Superior temporal gyrus (tissue), 1 donor: ENCODE data around the gene ACSF2.
"Not testable (repeated sequence)": the region's sequence is repeated elsewhere in the genome, so short reads cannot be mapped to it uniquely, and the experiment has no call there.

Experiments
- DNase-seq: peaks from one replicate; pipeline ENCODE4 v3.0.0-alpha.2; 2016; ENCODE audit errors: extremely low spot score

ACSF2 gene

DNA sequence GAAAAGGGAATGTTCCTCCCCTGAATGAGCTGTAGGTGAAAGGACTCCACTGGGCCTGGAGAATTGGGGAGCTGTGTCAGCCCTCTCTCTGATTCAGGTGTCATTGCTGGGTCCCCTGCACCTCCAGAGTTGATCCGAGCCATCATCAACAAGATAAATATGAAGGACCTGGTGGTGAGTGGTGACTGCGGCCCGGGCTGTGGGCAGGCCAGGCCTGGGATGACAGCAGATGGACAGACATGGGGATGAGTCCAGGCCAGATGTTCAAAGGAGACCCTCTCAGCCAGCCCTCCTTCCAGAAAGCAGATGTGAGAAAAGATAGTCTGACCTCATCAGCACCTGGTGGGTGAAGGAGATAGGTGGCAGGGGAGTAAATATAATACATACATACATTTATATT, 38.1 kb downstream of the ACSF2 start:
- DNase-seq, result no peak

DNA sequence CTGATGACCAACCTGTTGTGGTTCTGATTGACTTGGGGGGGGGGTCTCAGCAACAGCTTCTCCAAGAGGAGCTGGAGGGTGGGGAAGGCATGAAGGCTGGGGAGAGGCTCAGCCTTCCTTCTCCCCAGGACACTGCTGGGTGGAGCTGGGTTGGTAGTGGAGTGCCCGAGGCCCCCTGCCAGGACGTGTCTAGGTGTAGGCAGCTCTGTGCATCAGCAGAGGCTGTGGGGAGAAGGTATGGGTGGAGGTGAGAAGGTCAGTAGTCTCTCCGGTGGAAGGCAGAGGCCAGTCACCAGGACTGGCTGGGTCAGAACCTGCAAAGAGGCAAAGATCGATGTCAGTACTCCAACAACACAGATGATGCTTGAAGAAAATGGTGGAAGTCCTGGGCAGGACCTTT, 38.7 kb downstream of the ACSF2 start:
- no peak for DNase-seq

GRCh38 chr17:50465171-50465570, 39.2 kb downstream of the ACSF2 start:
- DNase-seq, result no peak

DNA sequence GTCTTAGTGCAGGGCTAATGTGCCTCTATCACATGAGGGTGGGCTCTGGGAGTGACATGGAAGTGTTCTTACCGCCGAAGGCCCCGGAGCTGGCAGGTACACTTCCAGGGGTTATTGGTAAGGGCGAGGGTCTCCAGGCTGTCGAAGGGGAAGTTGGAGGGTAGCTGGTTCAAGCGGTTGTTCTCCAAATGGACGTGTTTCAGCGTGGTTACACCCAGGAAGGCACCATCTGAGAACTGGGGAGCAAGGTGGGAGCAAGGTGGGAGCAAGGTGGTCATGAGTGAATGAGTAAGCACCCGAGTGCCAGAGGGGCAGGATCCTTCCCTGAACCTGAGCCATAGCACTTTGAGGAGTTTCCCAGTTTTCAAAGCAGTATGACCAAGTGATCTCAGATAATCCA, 39.6 kb downstream of the ACSF2 start:
- DNase-seq, result no peak

DNA sequence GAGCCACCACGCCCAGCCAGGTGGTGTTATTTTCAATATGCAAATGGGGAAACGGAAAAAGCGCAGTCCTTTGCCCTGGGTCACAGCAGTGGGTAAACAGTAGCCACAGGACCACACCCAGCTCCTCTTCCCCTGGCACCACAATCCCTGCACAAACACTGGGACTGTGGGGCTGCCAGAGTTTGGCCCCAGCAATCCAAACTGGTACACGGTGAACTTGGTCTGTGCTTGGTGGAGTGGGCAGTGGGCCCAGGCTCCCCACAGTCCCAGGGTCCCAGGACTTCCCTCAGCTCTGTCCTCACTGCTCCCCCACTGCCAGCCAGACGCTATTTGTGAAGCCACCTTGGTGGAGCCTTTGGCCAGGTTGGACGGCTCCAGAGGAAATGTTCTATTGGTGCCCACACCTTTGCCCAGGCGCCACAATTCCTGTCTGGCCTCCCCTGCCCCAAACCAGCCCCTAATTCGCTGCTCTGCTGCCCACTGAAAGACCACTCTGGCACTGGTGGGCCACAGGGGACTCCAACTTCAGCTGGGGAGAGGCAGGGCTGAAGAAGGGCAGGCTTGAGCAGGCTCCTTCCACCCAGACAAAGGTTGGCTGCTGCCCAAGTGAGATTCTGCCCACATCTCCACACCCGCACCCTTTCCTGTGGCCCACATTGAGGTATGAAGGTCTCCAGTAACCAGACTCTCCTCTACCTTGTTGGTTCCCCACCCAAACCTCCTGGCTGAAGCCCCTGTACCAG, 40.5 kb downstream of the ACSF2 start:
- DNase-seq, result no peak

DNA sequence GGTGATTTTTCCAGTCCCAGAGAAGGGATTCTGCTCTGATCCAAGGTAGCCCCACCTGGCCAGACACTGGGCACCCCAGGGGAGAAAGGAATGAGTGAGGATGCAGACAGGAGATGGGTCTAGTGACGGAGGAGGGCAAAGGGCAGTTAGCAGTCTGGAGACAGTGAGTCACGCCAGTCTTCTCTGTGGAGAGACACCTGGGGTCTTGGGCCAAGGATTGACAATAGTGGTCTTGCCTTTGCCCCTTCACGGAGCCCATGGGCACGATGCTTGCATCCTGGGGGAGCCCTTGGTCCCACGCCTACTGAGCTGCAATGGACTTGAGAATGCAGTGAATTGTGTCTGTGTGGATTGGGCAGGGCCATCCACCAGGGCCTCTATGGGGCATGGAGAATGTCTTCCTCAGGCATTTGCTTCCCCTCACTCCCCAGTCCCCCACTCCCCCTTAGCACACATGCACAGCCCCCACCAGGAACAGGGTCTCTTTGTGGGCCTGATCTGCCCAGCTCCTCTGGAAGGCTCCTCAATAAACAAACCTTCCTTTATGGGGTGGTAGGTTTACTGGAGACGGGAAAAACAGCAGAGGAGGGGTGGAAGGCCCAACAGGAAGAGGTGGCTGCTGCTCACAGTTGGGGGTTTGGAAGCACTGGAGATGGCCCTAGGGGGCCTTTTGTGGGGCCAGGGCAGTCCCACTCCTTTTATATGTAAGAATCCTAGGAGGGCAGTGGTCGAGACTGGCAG, 41.3 kb downstream of the ACSF2 start:
- DNase-seq, result no peak

GRCh38 chr17:50467855-50468303, 41.9 kb downstream of the ACSF2 start:
- DNase-seq, result no peak

DNA sequence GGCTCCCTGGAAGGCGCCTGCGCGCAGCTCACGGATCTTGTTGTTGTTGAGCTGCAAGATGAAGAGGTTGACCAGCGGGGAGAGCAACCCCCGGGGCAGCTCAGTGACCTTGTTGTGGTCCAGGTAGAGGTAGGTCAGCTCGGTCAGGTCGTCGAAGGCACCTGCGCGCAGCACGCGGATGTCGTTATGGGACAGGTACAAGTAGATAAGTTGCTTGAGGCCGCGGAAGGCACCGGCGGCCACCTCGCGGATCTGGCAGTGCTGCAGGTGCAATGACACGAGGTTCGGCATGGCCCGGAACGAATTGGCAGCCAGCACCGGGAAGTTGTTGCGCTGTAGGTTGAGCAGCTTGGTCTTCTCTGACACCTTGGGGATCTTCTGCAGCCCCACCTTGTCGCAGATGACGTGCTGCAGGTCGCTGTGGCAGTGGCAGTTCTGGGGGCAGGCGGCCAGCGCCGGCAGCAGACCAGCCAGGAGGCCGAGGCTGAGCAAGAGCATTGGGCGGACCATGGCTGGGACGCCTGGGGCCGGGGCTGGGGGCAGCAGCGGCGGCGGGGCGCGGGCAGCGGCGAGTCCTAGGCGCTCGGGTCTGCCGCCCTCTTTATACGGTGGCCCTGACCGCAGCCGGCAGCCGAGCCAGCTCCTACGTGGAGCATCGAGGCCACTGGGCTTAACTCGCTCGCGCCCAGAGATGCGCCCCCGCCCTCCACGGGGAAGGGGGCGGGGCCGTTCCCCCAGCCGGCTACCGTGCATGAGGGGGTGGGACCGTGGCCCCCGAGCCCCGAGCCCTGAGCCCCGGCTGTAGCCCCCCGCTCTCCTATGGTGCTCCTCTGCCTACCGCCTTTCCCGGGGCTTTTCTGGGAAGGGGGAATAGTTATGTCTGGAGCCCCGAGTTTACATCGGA, 42.5 kb downstream of the ACSF2 start, which contains the start of gene CHAD:
Gene CHAD (minus strand): TSS at position 577 of the 904 bp plus-strand sequence. CDS start 67 bp downstream, at position 510.
- DNase-seq, result no peak

- DNase-seq, result no peak
Observed at GRCh38 chr17:50469208-50469605, 43.2 kb downstream of the ACSF2 start.

DNA sequence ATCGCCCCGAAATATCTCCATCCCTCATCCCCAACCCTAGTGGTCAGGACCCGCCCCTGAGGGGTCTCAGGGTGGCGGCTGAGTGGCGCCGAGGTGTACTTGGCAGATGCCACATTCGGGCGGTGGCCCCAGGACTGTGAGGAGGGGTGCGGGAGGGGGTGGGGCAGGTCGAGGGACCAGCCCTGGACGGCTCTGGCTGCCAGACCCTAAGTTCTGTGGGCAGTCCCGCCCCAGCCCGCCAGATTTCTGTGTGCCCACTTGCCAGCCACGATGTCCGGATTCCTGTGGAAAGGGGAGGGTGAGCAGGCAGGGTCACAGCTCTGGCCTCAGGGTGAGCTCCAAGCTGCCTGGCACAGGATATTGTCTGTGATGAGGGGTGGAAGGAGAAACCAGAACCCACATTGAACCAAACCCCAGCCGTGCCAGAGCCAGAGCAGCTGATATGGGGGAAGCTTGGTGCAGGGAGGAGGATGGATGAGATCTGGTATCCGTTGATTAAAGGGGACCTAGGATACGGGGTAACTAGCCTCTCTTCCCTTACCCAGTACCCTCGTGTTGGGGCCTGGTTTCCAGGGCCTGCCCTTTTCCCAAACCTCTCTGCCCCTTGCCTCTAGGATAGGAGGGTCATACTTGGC, 43.8 kb downstream of the ACSF2 start:
- DNase-seq, result no peak

- DNase-seq, result no peak
Observed at GRCh38 chr17:50470426-50470825, 44.4 kb downstream of the ACSF2 start.

GRCh38 chr17:50471009-50471905, 45.2 kb downstream of the ACSF2 start:
- DNase-seq, result no peak

GRCh38 chr17:50472286-50472685, 46.3 kb downstream of the ACSF2 start:
- no peak for DNase-seq

DNA sequence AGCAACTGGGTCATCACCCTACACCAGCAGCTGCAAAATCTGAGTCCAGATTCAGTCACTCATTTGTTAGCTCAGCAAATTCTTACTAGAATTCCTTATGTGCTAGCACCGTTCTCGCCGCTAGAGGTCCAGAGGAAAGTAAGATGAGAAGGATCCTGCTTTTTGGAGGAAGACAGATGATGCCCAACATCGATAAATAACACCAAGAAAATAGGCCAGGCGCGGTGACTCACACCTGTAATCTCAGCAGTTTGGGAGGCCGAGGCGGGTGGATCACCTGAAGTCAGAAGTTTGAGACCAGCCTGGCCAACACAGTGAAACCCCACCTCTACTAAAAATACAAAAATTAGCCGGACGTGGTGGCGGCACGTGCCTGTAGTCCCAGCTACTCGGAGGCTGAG, 46.7 kb downstream of the ACSF2 start:
- peak; percentile 47 for DNase-seq

DNA sequence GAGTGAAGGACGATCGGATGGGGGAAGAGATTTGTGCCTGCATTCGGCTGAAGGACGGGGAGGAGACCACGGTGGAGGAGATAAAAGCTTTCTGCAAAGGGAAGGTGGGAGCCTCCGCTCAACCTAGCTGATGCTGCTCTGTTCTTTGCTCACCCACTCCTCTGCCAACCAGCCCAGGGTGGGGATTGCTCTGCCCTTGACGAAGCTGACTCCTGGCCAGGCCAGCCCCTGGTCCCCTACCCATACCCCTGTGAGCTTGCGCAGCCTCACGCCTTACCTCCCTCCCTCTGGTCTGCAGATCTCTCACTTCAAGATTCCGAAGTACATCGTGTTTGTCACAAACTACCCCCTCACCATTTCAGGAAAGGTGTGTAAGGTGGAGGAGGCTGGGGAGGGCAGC, 47.9 kb downstream of the ACSF2 start:
- no peak for DNase-seq

GRCh38 chr17:50474523-50474922, 48.5 kb downstream of the ACSF2 start:
- DNase-seq, result no peak

- DNase-seq, result no peak
Observed at GRCh38 chr17:50475362-50475761, 49.3 kb downstream of the ACSF2 start.

- not testable (repeated sequence) for DNase-seq
Observed at GRCh38 chr17:50475775-50476544, 49.9 kb downstream of the ACSF2 start.

DNA sequence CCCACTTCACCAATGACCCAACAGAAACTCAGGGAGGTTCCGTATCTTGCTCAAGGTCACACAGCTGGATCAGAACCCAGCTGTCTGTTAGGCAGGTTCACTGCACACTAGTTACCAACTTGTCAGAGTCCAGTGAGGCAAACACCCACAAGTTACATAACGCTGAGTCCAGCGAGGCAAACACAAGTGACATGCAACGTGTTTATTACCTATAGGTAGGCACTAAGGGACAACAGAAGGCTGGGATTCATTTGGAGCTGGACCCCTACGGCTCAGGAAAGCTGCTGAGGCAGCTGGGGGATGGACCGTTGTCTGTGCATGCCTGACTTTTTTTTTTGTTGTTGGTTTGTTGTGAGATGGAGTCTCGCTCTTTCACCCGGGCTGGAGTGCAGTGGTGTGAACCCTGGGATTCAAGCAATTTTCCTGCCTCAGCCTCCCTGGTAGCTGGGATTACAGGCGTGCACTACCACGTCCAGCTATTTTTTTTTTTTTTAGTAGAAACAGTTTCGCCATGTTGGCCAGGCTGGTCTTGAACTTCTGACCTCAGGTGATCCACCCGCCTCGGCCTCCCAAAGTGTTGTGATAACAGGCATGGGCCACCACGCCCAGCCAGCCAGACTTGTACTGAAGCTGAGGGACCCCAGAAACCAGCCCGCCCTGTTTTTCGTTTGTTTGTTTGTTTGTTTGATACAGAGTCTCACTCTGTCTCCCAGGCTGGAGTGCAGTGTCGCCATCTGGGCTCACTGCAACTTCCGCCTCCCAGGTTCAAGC, 50.7 kb downstream of the ACSF2 start:
- no peak for DNase-seq
